HAP-1 (cell line): ENCODE data around the gene GOT2.
A peak's percentile ranks its signal among the peaks of the same experiment; 100 is the strongest.

Experiments used
- DNase-seq, 2 experiments: peaks; one replicate each; pipeline ENCODE4 v3.0.0-alpha.2; 2016 to 2020; ENCODE audit warnings: low spot score in 2 of 2
- H3K27me3 ChIP-seq: fragments of 250-450 bp; sonication (Bioruptor Pico); 2 replicates; pipeline ENCODE4 v1.5.1; 2020; ENCODE audit warnings: low read depth, mild to moderate bottlenecking, moderate library complexity
- H3K36me3 ChIP-seq: fragments of 250-450 bp; sonication (Bioruptor Pico); replicated peaks from 2 replicates; pipeline ENCODE4 v1.5.1; 2020; ENCODE audit warnings: mild to moderate bottlenecking
- H3K4me1 ChIP-seq: fragments of 250-450 bp; sonication (Bioruptor Pico); 2 replicates; pipeline ENCODE4 v1.5.1; 2020; ENCODE audit warnings: mild to moderate bottlenecking
- H3K4me3 ChIP-seq: fragments of 250-450 bp; sonication (Bioruptor Pico); 2 replicates; pipeline ENCODE4 v1.5.1; 2020; ENCODE audit warnings: mild to moderate bottlenecking, moderate library complexity
- H3K9me3 ChIP-seq: fragments of 250-450 bp; sonication (Bioruptor Pico); 2 replicates; pipeline ENCODE4 v1.5.1; 2020; ENCODE audit warnings: mild to moderate bottlenecking, moderate library complexity
- in situ Hi-C: fragments of 300-500 bp; cut with MboI; formaldehyde crosslinking; loops from 3 replicates; pipeline ENCODE4 v1.14.3; 2020; ENCODE audit warnings: low sequenced_read_pairs, inconsistent platforms, mixed read lengths

GOT2 gene

DNA sequence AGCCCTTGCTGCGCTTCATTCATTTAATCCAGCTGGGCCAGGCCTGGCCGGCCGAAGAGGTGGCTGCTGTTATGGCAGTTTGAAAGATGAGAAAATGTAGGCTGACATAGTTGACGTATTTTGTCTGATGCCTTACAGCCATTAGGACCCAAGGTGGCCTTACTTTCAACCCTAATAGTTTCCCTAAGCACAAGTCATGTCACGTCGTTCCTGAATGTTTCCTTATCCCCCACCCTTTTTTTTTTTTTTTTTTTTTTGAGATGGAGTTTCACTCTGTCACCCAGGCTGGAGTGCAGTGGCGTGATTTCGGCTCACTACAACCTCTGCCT lies 307 bp upstream of the GOT2 start:
- Histone ChIP-seq H3K36me3 (peaks cover 15% of the 10 kb centered on the region), H3K27me3 (no peaks in the 10 kb centered on the region), H3K4me3 (peak overlapping the region; percentile 96), H3K4me1 (peaks cover 15% of the 10 kb centered on the region), H3K9me3 (no peaks in the 10 kb centered on the region)
- DNase-seq = no peak
- in situ Hi-C loops = no loop called here

DNA sequence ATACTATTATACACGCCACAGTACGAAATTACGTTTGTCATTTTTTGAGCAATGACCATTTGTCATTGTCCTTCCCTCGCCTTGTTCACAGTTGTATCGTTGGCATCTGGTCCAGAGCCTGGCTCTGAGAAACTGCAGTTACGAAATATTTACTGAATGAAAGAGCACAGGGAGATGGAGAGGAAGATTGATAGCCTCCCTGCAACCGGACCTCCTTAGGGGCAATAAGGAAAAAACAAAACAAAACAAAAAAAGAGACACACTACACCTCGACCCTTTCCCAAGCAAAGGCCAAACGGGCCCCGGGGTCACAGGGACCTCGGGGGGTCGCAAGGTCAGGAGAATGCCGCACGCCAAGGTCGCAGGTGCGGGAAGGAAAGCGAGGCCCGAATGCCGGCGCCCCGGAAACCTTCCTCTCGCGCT lies 857 bp downstream of the GOT2 start:
- DNase-seq = peak in 1 of 2 experiments; percentile 11
- Histone ChIP-seq H3K9me3 (no peaks in the 10 kb centered on the region), H3K4me1 (peaks cover 15% of the 10 kb centered on the region), H3K4me3 (peak overlapping the region; percentile 96), H3K27me3 (no peaks in the 10 kb centered on the region), H3K36me3 (peaks cover 18% of the 10 kb centered on the region)
- in situ Hi-C loops = no loop called here

DNA sequence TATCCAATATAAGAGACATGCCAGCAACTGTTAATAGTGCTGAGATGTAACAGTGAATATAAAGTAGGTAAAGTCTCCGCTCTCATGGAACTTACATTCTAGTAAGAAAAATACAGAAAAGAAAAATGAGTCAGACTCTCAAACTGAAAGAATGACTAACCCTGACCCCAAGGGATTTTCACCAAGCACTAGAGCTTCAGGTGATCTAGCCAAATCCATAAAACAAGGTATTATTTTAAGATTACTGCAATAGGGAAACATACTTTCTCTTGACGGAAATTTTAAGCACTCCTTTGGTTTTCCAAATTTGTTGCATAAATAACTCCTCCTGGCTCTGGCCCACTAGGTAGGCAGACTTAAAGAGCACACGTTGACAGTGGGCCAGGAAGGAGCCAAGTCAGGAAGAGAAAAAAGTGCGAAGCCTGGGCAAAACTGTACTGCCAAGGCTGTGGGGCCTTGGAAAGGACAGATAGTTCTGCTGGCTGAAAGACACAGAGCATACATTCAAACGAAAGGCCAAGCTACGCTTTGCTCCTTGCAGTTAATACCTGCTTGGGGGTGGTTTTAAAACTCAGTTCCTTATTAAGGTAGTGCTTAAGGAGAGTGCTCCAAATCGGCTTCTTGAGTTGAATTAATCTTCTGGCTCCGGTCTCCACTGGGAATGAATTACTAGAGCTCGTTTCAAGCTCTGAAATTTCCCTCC lies 1.4 kb downstream of the GOT2 start:
- peaks cover 24% of the 10 kb centered on the region for H3K36me3 ChIP-seq
- in situ Hi-C loops = no loop called here
- peak overlapping the region; percentile 96 for H3K4me3 ChIP-seq
- peaks cover 15% of the 10 kb centered on the region for H3K4me1 ChIP-seq
- DNase-seq = no peak
- no peaks in the 10 kb centered on the region for H3K9me3 ChIP-seq
- H3K27me3 ChIP-seq = no peaks in the 10 kb centered on the region

DNA sequence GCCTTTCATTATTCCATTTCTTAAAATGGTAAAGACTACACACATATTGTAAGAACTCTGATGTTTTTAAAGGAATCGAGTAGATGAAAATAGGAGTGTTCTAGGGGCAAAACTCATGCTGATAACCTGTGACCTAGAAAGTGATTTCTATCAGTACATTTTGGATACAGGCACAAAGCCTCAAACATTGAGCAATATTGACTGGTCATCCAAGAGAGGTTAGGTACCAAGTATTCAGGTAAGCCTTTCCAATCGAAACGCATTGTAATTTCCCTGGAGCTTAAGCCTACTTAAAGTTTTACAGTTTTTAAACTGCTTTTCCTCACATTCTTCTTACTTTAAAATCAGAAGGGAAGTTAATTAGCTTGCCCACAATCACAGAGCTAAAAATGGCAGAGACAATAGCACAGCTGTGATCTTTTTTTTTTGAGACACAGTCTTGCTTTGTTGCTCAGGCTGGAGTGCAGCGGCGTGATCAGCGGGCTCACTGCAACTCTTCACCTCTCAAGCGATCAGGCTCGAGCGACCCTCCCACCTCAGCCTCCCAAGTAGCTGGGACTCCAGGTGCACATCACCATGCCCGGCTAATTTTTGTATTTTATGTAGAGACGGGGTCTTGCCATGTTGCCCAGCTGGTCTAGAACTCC lies 3.3 kb downstream of the GOT2 start:
- no peak for DNase-seq
- peaks cover 15% of the 10 kb centered on the region for H3K4me1 ChIP-seq
- H3K9me3 ChIP-seq = no peaks in the 10 kb centered on the region
- H3K36me3 ChIP-seq = peaks cover 25% of the 10 kb centered on the region
- no peaks in the 10 kb centered on the region for H3K27me3 ChIP-seq
- in situ Hi-C loops = no loop called here
- no peak overlapping the region for H3K4me3 ChIP-seq

DNA sequence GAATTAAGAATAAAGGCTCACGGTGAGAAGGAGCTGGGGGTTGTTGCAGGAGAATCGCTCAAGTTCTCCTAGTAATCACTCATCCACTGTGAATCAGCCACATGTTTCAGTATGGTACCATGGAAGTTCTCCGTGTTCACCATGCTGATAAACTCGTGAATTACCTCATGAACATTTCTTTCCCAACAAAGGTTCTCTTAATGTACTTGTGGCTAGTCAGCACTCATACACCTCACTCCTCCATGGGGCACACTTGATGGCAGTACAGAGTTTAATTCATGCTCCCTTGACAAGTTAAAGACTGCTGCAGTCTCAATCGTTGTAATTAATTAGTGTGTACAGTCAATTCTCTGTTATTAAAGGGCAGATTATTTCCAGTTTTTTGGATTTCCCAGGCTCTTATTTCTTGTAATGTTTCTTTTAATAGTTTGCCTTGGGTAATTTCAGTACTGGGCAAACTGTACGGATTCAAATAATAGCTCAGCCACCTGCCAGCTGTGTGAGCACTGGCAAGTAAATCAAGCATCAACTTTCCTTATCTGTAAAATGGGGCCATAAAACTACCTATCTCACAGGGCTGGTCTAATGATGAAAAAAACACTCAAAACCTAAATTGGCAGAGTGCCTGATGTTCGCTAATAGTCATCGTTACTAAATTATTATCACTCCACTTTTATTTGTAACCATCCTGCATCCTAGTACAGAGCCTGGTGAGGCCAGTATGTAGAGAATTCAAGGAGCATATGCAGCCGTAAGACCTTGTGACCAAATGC lies 6.1 kb downstream of the GOT2 start:
- in situ Hi-C loops = no loop called here
- Histone ChIP-seq H3K36me3 (peaks cover 33% of the 10 kb centered on the region), H3K4me3 (no peak overlapping the region), H3K9me3 (no peaks in the 10 kb centered on the region), H3K27me3 (no peaks in the 10 kb centered on the region), H3K4me1 (peaks cover 13% of the 10 kb centered on the region)
- no peak for DNase-seq

DNA sequence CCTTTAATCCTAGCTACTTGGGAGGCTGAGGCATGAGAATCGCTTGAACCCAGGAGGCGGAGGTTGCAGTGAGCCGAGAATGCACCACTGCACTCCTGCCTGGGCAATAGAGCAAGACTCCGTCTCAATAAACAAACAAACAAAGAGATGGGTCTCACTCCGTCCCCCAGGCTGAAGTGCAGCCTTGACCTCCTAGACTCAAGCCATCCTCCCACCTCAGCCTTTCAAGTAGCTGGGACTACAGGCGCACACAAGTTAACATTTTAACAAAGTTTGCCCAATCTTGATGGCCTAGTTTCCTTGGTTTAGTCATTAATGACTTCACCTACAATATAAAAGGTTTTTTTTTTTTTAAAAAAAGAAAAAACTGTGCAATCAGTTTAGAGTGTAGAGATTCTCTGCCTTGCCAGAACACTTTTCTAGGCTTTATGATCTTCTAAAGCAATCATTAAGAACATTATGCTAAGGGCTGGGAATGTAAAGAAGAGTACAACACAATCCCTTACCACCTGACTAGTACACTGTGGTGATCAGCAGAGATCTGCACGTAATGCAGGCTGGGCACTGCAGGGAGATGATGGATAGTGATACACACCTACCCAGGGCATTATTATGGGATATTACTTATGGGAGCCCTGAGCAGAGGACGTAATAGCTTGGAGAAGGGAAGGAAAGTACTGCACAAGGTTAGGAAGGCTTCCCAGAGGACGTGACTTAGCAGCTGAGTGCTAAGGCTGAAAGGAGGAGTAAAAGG lies 6.9 kb downstream of the GOT2 start:
- H3K4me3 ChIP-seq = no peak overlapping the region
- H3K27me3 ChIP-seq = no peaks in the 10 kb centered on the region
- no peaks in the 10 kb centered on the region for H3K9me3 ChIP-seq
- H3K4me1 ChIP-seq = peaks cover 8% of the 10 kb centered on the region
- DNase-seq = no peak
- peaks cover 37% of the 10 kb centered on the region for H3K36me3 ChIP-seq
- in situ Hi-C loops = no loop called here

DNA sequence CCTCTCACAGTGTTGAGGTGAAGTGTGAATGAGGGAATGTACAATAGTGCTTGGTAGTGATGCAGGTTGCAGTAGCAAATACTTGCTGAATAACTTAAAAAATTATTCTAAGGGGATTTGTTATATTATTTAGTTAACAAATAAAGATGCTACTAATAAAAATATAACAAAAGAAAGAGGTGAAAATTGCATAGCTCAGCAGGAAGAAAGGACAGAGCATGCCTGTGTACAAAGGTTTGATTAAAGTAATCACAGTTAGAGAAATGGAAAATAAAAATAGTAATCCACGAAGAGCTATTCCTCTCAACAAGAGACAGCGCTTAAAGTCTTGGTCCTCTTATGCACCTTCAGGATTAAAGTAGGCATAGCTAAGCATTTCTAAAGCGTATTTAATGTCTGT lies 11.0 kb downstream of the GOT2 start:
- H3K36me3 ChIP-seq = peaks cover 61% of the 10 kb centered on the region
- H3K9me3 ChIP-seq = no peaks in the 10 kb centered on the region
- no peak overlapping the region for H3K4me3 ChIP-seq
- no peaks in the 10 kb centered on the region for H3K4me1 ChIP-seq
- DNase-seq = no peak
- in situ Hi-C loops = no loop called here
- no peaks in the 10 kb centered on the region for H3K27me3 ChIP-seq

DNA sequence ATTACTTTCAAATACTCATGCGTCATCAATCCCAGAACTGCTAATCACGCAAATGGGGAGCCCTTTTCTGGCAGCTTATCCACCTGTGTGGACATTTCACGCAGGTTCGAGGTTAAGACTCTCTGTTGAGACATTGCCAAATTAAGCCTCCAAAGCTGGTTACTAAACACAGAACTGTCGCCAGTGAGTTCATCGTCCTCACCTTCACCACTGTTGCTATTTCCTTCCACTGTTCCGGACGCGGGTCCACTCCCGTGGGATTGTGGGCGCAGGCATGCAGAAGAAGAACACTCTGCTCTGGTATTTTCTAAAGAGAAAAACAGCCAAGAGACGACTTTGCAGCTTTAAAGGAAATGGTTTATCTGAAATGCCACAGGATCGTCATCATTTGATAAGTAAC lies 16.1 kb downstream of the GOT2 start:
- no peak overlapping the region for H3K4me3 ChIP-seq
- H3K27me3 ChIP-seq = no peaks in the 10 kb centered on the region
- H3K4me1 ChIP-seq = no peaks in the 10 kb centered on the region
- no peaks in the 10 kb centered on the region for H3K9me3 ChIP-seq
- in situ Hi-C loops = no loop called here
- H3K36me3 ChIP-seq = peaks cover 91% of the 10 kb centered on the region
- DNase-seq = no peak

DNA sequence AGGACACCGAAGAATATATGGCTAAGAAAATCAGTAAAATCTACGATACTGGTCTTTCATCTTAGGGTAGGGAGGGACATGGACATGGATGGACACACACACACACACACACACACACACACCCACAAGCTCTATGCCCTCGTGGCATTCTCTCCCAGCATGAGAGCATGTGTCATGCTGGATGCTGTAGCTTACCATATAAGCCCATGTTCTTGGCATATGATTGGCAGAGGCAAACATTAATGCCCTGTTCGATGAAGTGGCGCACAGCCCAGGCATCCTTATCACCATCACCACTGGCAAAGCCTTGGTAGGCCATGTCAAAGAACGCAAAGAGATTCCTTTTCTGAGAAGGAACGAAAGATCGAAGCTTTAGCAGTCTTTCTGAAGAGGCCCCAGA lies 17.6 kb downstream of the GOT2 start:
- no peaks in the 10 kb centered on the region for H3K4me1 ChIP-seq
- H3K36me3 ChIP-seq = peaks cover 91% of the 10 kb centered on the region
- DNase-seq = no peak
- no peaks in the 10 kb centered on the region for H3K27me3 ChIP-seq
- in situ Hi-C loops = no loop called here
- H3K9me3 ChIP-seq = no peaks in the 10 kb centered on the region
- H3K4me3 ChIP-seq = no peak overlapping the region

DNA sequence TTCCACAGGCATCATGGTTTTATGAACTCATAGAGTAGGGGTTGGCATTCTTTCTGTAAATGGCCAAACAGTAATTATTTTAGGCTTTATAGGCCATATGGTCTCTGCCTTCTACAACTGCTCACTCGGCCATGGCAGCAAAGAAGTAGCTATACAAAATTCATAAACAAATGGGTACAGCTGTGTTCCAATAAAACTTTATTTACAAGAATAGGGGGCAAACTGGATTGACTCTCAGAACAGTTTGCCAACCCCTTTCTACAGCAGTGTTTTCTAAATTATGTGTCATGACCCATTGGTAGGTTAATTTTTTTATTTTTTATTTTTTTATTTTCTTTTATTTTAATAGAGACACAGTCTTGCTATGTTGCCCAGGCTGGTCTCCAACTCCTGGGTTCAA lies 20.4 kb downstream of the GOT2 start:
- H3K4me3 ChIP-seq = no peak overlapping the region

DNA sequence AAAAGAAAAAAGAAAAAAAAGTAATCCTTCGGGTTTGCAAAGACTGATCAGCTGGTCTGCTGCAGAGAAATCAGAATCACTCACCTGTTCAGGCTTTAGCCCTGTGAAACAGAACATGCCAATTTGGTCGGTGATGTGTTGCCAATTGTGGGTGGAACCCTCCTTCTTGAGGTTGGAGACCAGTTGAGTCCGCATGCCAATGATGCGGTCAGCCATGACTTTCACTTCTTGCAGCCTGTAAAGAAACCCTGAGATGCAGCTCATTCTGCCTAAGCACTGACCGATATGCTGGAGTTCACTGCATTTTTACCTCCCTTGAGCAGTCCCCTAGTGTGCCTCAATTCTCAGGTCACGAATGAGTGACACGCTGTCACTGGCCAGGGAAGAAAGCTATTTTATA lies 24.8 kb downstream of the GOT2 start:
- no peak overlapping the region for H3K4me3 ChIP-seq
- peaks cover 57% of the 10 kb centered on the region for H3K36me3 ChIP-seq
- no peak for DNase-seq
- no peaks in the 10 kb centered on the region for H3K27me3 ChIP-seq
- in situ Hi-C loops = no loop called here
- H3K9me3 ChIP-seq = no peaks in the 10 kb centered on the region
- no peaks in the 10 kb centered on the region for H3K4me1 ChIP-seq

More for the DNA sequence above, 20.4 kb downstream of the GOT2 start:
- no peaks in the 10 kb centered on the region for H3K27me3 ChIP-seq
- no peaks in the 10 kb centered on the region for H3K9me3 ChIP-seq
- DNase-seq = no peak
- peaks cover 82% of the 10 kb centered on the region for H3K36me3 ChIP-seq
- H3K4me1 ChIP-seq = no peaks in the 10 kb centered on the region
- in situ Hi-C loops = no loop called here

DNA sequence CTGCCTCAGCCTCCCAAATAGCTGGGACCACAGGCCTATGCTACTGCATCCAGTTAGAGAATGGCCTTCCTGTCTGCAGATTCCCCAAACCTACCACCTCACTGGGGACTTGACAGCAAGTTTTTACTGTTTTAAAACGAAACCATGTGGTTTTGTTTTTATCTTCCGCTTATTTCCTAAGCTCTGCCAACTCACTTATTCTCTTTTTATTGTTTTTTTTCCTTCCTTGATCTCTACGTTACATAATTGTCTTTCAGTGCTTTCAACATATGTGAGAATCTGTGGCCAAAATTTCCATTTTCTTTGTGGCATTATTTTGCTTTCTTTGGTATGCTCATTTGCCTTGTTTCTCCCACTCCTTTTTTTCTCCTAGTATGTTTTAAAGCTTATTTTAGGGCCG lies 35.0 kb downstream of the GOT2 start:
- DNase-seq = peak in 1 of 2 experiments; percentile 17
- in situ Hi-C loops = no loop called here
- H3K4me1 ChIP-seq = no peaks in the 10 kb centered on the region; the same call in 1 of the 2 replicates
- no peak overlapping the region for H3K4me3 ChIP-seq
- no peaks in the 10 kb centered on the region for H3K27me3 ChIP-seq
- no peaks in the 10 kb centered on the region for H3K36me3 ChIP-seq
- no peaks in the 10 kb centered on the region for H3K9me3 ChIP-seq

DNA sequence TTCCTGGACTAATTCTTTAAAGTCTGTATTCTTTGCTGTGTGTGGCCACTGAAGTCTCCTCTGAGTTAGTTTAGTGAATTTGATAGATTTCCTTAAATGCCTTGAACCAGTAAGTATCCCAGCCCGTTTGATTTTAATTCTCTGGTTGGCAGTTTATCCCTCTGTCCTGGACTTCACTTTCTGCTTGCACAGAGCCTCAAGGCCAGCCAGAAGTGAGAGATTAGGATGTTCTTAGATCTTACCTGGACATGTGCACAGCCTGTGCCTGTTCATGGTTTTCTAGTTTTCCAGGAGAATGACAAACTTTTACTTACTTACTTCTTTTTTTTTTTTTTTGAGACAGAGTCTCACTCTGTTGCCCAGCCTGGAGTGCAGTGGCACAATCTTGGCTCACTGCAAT lies 38.7 kb downstream of the GOT2 start:
- Histone ChIP-seq H3K36me3 (no peaks in the 10 kb centered on the region), H3K4me1 (no peaks in the 10 kb centered on the region; the same call in 1 of the 2 replicates), H3K9me3 (no peaks in the 10 kb centered on the region; the same call in 1 of the 2 replicates), H3K4me3 (no peak overlapping the region), H3K27me3 (no peaks in the 10 kb centered on the region)
- in situ Hi-C loops = no loop called here
- no peak for DNase-seq
